ENCODE data around the gene FTO. TPM values are rescaled to one million over a fixed set of nuclear protein-coding genes. Genes with fewer than 3 reads are reported as not detected.

The FTO gene
- total RNA-seq, 2 donors from 2014 or later, result 73.6 to 90.6 TPM

- Histone ChIP-seq H3K36me3 (no peaks in the 10 kb centered on the region), H3K4me1 (peaks cover 0 to 4% of the 10 kb centered on the region in 2 donors), H3K27me3 (no peaks in the 10 kb centered on the region), H3K27ac (no peak overlapping the region), H3K9me3 (no peaks in the 10 kb centered on the region), H3K4me3 (no peak overlapping the region)
- TF ChIP-seq CTCF (IDR thresholded peaks at IDR 0.05), result no peak
- no peak for DNase-seq (ENCODE audit: low spot score)
These were observed 220.6 kb downstream of the FTO start for GRCh38 chr16:53924331-53925106.

GRCh38 chr16:53925107-53925410 is 221.1 kb downstream of the FTO start:
- H3K9me3 ChIP-seq, result no peaks in the 10 kb centered on the region
- no peak for DNase-seq (ENCODE audit: low spot score)
- no peaks in the 10 kb centered on the region for H3K27me3 ChIP-seq
- H3K4me3 ChIP-seq, result no peak overlapping the region
- peaks cover 0 to 4% of the 10 kb centered on the region in 2 donors for H3K4me1 ChIP-seq
- no peak for TF ChIP-seq CTCF (IDR thresholded peaks at IDR 0.05)
- no peaks in the 10 kb centered on the region for H3K36me3 ChIP-seq
- no peak overlapping the region for H3K27ac ChIP-seq

GRCh38 chr16:53925526-53925925 is 221.6 kb downstream of the FTO start:
- Histone ChIP-seq H3K4me1 (peaks cover 0 to 3% of the 10 kb centered on the region in 2 donors), H3K36me3 (no peaks in the 10 kb centered on the region), H3K27me3 (no peaks in the 10 kb centered on the region), H3K9me3 (no peaks in the 10 kb centered on the region), H3K4me3 (no peak overlapping the region), H3K27ac (no peak overlapping the region)
- TF ChIP-seq CTCF (IDR thresholded peaks at IDR 0.05), result no peak
- no peak for DNase-seq (ENCODE audit: low spot score)

- no peak overlapping the region for H3K27ac ChIP-seq
- H3K27me3 ChIP-seq, result no peaks in the 10 kb centered on the region
- no peaks in the 10 kb centered on the region for H3K36me3 ChIP-seq
- DNase-seq (ENCODE audit: low spot score), result no peak
- no peaks in the 10 kb centered on the region for H3K9me3 ChIP-seq
- H3K4me3 ChIP-seq, result no peak overlapping the region
- TF ChIP-seq CTCF (IDR thresholded peaks at IDR 0.05), result no peak
- no peaks in the 10 kb centered on the region for H3K4me1 ChIP-seq
These were observed 222.3 kb downstream of the FTO start for GRCh38 chr16:53926209-53926608.

- no peaks in the 10 kb centered on the region for H3K36me3 ChIP-seq
- no peak for DNase-seq (ENCODE audit: low spot score)
- H3K4me3 ChIP-seq, result no peak overlapping the region
- H3K27me3 ChIP-seq, result no peaks in the 10 kb centered on the region
- H3K9me3 ChIP-seq, result no peaks in the 10 kb centered on the region
- TF ChIP-seq CTCF (IDR thresholded peaks at IDR 0.05), result no peak
- no peaks in the 10 kb centered on the region for H3K4me1 ChIP-seq
- no peak overlapping the region for H3K27ac ChIP-seq
These were observed 229.0 kb downstream of the FTO start for GRCh38 chr16:53932975-53933374.

GRCh38 chr16:53933407-53933806 is 229.5 kb downstream of the FTO start:
- Histone ChIP-seq H3K36me3 (no peaks in the 10 kb centered on the region), H3K27ac (no peak overlapping the region), H3K4me1 (no peaks in the 10 kb centered on the region), H3K9me3 (no peaks in the 10 kb centered on the region), H3K27me3 (no peaks in the 10 kb centered on the region), H3K4me3 (no peak overlapping the region)
- TF ChIP-seq CTCF (IDR thresholded peaks at IDR 0.05), result no peak
- DNase-seq (ENCODE audit: low spot score), result no peak

Measured in right atrium auricular region (tissue), 2 donors.